ENCODE results near the gene EFTUD2.

GRCh38 chr17:44930667-44931066, 31.4 kb upstream of the EFTUD2 start:
- TF ChIP-seq POLR2A (IDR thresholded peaks at IDR 0.05) (no peak), CTCF (IDR thresholded peaks at IDR 0.05 in 8 of 11, conservative IDR thresholded peaks at IDR 0.05 in 3 of 11) (no peak), POLR2AphosphoS5 (IDR thresholded peaks at IDR 0.05) (no peak)
